Mammary epithelial cell (primary cell): ENCODE data around the gene SPACDR.

ENCODE experiments used
- CTCF ChIP-seq, 2 donors: IDR thresholded peaks in 1 of 2; conservative IDR thresholded peaks in 1 of 2; 2 replicates each; pipeline ENCODE4 v1.5.1; 2011 to 2012; ENCODE audit warnings: inconsistent platforms in 2 of 2, low read length in 2 of 2, mild to moderate bottlenecking in 2 of 2, control low read depth in 1 of 2, low read depth in 1 of 2; ENCODE audit not compliant: insufficient read depth in 1 of 2; ENCODE audit errors: extremely low read depth in 1 of 2
- EZH2 ChIP-seq: IDR thresholded peaks from 2 replicates; pipeline ENCODE4 v1.6.1; 2012; ENCODE audit warnings: low read length, inconsistent platforms, borderline replicate concordance

- TF ChIP-seq CTCF (conservative IDR thresholded peaks at IDR 0.05 in 1 of 2, IDR thresholded peaks at IDR 0.05 in 1 of 2; ENCODE audit: extremely low read depth in 1 of 2, insufficient read depth in 1 of 2, low read depth in 1 of 2, low read length in 2 of 2): no peak
- no peak for TF ChIP-seq EZH2
Measured at GRCh38 chr7:100464791-100465190, 731 bp upstream of the SPACDR start.
